ENCODE results near the gene HDAC11.

DNA sequence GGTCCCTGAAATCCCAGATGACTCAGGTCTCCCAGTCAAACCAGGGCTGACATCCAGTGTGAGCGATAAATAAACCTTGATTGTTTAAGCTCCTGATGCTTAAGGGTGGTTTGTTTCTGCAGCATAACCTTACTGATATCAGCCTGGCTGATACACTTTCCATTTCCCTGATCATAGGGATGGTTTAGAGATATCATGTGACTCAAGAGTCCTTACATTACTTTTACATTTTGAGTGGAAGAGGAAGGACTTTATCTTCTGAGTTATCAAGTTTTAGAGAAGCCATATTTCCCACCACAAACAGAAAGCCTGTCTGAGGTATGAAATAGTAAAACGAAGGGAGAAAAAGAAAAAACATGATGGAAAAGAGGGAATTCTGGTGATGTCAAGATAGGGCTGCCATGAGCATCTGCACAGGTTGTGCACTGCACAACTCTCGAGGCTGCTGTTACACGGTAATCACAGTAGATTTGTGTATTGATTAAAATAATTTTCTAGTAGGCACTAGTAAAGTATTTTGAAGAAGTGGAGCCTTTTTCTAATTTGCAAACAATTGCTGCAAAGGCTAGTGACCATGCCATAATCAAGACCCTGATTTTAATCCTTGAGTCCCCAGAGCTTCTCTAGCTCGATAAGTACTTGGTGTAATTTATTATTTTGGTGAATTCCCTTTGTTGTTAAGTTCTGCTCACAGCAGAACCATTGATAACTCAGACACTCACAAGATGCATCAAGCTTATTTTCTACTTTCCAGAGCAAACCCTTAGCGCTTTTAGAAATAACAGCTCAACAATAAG is 34.7 kb downstream of the HDAC11 start:
- TF ChIP-seq, protein P1, sequence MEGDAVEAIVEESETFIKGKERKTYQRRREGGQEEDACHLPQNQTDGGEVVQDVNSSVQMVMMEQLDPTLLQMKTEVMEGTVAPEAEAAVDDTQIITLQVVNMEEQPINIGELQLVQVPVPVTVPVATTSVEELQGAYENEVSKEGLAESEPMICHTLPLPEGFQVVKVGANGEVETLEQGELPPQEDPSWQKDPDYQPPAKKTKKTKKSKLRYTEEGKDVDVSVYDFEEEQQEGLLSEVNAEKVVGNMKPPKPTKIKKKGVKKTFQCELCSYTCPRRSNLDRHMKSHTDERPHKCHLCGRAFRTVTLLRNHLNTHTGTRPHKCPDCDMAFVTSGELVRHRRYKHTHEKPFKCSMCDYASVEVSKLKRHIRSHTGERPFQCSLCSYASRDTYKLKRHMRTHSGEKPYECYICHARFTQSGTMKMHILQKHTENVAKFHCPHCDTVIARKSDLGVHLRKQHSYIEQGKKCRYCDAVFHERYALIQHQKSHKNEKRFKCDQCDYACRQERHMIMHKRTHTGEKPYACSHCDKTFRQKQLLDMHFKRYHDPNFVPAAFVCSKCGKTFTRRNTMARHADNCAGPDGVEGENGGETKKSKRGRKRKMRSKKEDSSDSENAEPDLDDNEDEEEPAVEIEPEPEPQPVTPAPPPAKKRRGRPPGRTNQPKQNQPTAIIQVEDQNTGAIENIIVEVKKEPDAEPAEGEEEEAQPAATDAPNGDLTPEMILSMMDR (IDR thresholded peaks at IDR 0.05; ENCODE audit: low read length) = no peak
- TF ChIP-seq EZH2 (optimal IDR thresholded peaks at IDR 0.05; ENCODE audit: low read depth, low read length) (peak; percentile 16), EZH2phosphoT487 (IDR thresholded peaks at IDR 0.05; ENCODE audit: low read length) (no peak)

Measured in MM.1S (cell line).